ENCODE measurements around the gene NDFIP1. TPM values are rescaled to one million over a fixed set of nuclear protein-coding genes. Genes with fewer than 3 reads are reported as not detected.

The NDFIP1 gene
- total RNA-seq, 1 experiment from 2014 or later, result 27.6 TPM

GRCh38 chr5:142091922-142092321 is 16.7 kb upstream of the NDFIP1 start:
- ATAC-seq (no peak), DNase-seq (ENCODE audit: low spot score) (no peak)
- Mint-ChIP-seq H3K4me1 (peaks cover 5% of the 10 kb centered on the region), H3K27ac (no peak overlapping the region), H3K36me3 (no peaks in the 10 kb centered on the region), H3K27me3 (ENCODE audit: low read depth) (peaks cover 9% of the 10 kb centered on the region), H3K9me3 (no peaks in the 10 kb centered on the region), H3K4me3 (no peak overlapping the region)
- POLR2A ChIA-PET, result no interaction called here
- TF ChIP-seq, protein P1, sequence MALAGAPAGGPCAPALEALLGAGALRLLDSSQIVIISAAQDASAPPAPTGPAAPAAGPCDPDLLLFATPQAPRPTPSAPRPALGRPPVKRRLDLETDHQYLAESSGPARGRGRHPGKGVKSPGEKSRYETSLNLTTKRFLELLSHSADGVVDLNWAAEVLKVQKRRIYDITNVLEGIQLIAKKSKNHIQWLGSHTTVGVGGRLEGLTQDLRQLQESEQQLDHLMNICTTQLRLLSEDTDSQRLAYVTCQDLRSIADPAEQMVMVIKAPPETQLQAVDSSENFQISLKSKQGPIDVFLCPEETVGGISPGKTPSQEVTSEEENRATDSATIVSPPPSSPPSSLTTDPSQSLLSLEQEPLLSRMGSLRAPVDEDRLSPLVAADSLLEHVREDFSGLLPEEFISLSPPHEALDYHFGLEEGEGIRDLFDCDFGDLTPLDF (CRISPR knock-in tag; IDR thresholded peaks at IDR 0.05), result no peak
- TF ChIP-seq JUN (CRISPR knock-in tag; IDR thresholded peaks at IDR 0.05) (no peak), IRF2 (CRISPR knock-in tag; IDR thresholded peaks at IDR 0.05; ENCODE audit: borderline replicate concordance, low read depth) (no peak), MXD4 (CRISPR knock-in tag; IDR thresholded peaks at IDR 0.05; ENCODE audit: borderline replicate concordance) (no peak), TEAD1 (CRISPR knock-in tag; IDR thresholded peaks at IDR 0.05) (no peak), ATF1 (CRISPR knock-in tag; IDR thresholded peaks at IDR 0.05) (no peak), TP53 (CRISPR knock-in tag; IDR thresholded peaks at IDR 0.05) (no peak), GRHL2 (CRISPR knock-in tag; IDR thresholded peaks at IDR 0.05; ENCODE audit: insufficient replicate concordance, severe bottlenecking) (no peak), STAT6 (CRISPR knock-in tag; conservative IDR thresholded peaks at IDR 0.05; ENCODE audit: low read depth) (no peak), MAX (CRISPR knock-in tag; IDR thresholded peaks at IDR 0.05) (no peak), OVOL2 (CRISPR knock-in tag; IDR thresholded peaks at IDR 0.05; ENCODE audit: borderline replicate concordance) (no peak), NR3C1 (CRISPR knock-in tag; conservative IDR thresholded peaks at IDR 0.05; ENCODE audit: low read depth) (no peak)
- TF ChIP-seq, protein P2, sequence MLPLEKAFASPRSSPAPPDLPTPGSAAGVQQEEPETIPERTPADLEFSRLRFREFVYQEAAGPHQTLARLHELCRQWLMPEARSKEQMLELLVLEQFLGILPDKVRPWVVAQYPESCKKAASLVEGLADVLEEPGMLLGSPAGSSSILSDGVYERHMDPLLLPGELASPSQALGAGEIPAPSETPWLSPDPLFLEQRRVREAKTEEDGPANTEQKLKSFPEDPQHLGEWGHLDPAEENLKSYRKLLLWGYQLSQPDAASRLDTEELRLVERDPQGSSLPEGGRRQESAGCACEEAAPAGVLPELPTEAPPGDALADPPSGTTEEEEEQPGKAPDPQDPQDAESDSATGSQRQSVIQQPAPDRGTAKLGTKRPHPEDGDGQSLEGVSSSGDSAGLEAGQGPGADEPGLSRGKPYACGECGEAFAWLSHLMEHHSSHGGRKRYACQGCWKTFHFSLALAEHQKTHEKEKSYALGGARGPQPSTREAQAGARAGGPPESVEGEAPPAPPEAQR (CRISPR knock-in tag; IDR thresholded peaks at IDR 0.05), result no peak
- CTCF ChIA-PET, result no interaction called here

DNA sequence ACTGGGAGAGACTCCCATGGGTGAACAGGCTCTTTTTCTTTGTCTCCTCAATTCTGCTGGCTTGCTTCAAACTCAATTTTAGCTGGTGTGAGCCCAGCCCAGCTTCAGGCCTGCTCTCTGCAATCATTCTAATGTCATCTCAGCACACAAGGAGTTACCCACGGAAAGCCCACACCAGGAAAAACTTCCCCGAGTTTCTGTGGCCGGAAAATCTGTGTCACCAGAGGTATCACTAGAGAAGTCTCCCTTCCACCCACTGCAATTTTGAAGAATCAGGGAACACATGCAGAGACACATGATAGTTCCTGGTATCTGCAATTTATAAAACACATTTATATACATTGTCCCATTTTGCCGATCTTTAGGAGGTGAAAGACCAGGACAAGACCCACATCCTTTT is 13.5 kb upstream of the NDFIP1 start:
- Mint-ChIP-seq H3K36me3 (no peaks in the 10 kb centered on the region), H3K27me3 (ENCODE audit: low read depth) (no peaks in the 10 kb centered on the region; the same call in 1 of the 2 replicates), H3K9me3 (no peaks in the 10 kb centered on the region), H3K27ac (no peak overlapping the region), H3K4me3 (no peak overlapping the region), H3K4me1 (peaks cover 23% of the 10 kb centered on the region)
- DNase-seq (ENCODE audit: low spot score), result no peak
- no peak for ATAC-seq
- POLR2A ChIA-PET, result interaction anchor here (0.5 kb wide), 1 partner anchor 29 kb away, joined by 3 read pairs; no protein-coding TSS in a partner anchor
- CTCF ChIA-PET, result no interaction called here
- no peak for TF ChIP-seq ESRRA (CRISPR knock-in tag; IDR thresholded peaks at IDR 0.05; ENCODE audit: borderline replicate concordance)
- no peak for TF ChIP-seq GABPB1 (CRISPR knock-in tag; IDR thresholded peaks at IDR 0.05)
- TF ChIP-seq, protein P3, sequence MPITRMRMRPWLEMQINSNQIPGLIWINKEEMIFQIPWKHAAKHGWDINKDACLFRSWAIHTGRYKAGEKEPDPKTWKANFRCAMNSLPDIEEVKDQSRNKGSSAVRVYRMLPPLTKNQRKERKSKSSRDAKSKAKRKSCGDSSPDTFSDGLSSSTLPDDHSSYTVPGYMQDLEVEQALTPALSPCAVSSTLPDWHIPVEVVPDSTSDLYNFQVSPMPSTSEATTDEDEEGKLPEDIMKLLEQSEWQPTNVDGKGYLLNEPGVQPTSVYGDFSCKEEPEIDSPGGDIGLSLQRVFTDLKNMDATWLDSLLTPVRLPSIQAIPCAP (CRISPR knock-in tag; IDR thresholded peaks at IDR 0.05), result no peak
- no peak for TF ChIP-seq ZBTB21 (CRISPR knock-in tag; IDR thresholded peaks at IDR 0.05; ENCODE audit: borderline replicate concordance)
- TF ChIP-seq ZNF416 (CRISPR knock-in tag; IDR thresholded peaks at IDR 0.05), result no peak
- no peak for TF ChIP-seq FOXJ3 (CRISPR knock-in tag; IDR thresholded peaks at IDR 0.05; ENCODE audit: borderline replicate concordance)
- TF ChIP-seq HMGA2 (CRISPR knock-in tag; IDR thresholded peaks at IDR 0.05), result no peak
- TF ChIP-seq ZMAT4 (CRISPR knock-in tag; IDR thresholded peaks at IDR 0.05), result no peak
- TF ChIP-seq ZNF671 (CRISPR knock-in tag; IDR thresholded peaks at IDR 0.05), result no peak
- no peak for TF ChIP-seq ZNF263 (CRISPR knock-in tag; IDR thresholded peaks at IDR 0.05; ENCODE audit: low read depth)
- TF ChIP-seq USF1 (CRISPR knock-in tag; IDR thresholded peaks at IDR 0.05), result no peak
- TF ChIP-seq GTF2I (CRISPR knock-in tag; conservative IDR thresholded peaks at IDR 0.05), result no peak
- no peak for TF ChIP-seq ZNF423 (CRISPR knock-in tag; IDR thresholded peaks at IDR 0.05)
- no peak for TF ChIP-seq ZNF317 (CRISPR knock-in tag; IDR thresholded peaks at IDR 0.05; ENCODE audit: borderline replicate concordance, low read depth)
- TF ChIP-seq TEAD1 (CRISPR knock-in tag; IDR thresholded peaks at IDR 0.05), result no peak
- TF ChIP-seq, protein P4, sequence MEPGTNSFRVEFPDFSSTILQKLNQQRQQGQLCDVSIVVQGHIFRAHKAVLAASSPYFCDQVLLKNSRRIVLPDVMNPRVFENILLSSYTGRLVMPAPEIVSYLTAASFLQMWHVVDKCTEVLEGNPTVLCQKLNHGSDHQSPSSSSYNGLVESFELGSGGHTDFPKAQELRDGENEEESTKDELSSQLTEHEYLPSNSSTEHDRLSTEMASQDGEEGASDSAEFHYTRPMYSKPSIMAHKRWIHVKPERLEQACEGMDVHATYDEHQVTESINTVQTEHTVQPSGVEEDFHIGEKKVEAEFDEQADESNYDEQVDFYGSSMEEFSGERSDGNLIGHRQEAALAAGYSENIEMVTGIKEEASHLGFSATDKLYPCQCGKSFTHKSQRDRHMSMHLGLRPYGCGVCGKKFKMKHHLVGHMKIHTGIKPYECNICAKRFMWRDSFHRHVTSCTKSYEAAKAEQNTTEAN (CRISPR knock-in tag; IDR thresholded peaks at IDR 0.05), result no peak
- TF ChIP-seq EMX1 (CRISPR knock-in tag; IDR thresholded peaks at IDR 0.05), result no peak
